G401.6 (cell line): Measurements from ENCODE around the gene NUTM2F.
"Not testable (repeated sequence)": the region's sequence is repeated elsewhere in the genome, so short reads cannot be mapped to it uniquely, and the experiment has no call there.

Source experiments
- FAIRE-seq: peaks from 2 replicates; lab custom pipeline; 2012; peaks lifted over from hg19 to GRCh38; lab: Jason Lieb, UNC

NUTM2F gene, protein sequence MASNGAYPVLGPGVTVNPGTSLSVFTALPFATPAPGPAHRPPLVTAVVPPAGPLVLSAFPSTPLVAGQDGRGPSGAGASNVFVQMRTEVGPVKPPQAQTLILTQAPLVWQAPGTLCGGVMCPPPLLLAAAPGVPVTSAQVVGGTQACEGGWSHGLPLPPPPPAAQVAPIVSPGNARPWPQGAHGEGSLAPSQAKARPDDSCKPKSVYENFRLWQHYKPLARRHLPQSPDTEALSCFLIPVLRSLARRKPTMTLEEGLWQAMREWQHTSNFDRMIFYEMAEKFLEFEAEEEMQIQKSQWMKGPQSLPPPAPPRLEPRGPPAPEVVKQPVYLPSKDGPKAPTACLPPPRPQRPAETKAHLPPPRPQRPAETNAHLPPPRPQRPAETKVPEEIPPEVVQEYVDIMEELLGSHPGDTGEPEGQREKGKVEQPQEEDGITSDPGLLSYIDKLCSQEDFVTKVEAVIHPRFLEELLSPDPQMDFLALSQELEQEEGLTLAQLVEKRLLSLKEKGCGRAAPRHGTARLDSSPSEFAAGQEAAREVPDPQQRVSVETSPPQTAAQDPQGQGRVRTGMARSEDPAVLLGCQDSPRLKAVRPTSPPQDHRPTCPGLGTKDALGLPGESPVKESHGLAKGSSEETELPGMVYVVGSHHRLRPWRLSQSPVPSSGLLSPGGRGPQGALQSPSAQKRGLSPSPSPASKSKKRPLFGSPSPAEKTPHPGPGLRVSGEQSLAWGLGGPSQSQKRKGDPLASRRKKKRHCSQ

DNA sequence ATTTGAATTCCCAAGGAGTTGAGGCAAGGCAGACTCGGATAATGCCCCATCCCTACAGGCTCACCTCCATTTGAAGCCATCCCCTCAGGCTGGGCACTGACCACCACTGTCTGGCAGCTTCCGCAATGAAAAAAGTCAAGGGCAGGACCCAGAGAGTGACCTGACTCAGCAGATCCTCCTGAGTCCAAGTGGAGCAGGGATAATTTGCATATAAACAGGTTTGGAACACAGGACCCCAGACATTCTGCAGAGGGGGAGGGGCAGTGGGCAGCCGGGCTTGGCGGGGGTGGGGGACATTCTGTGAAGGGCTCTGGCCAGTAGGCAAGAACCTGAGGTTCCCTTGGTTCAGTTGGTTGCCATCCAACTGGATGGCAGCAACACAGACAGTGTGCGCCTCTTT is at the start of gene NUTM2F:
NUTM2F (minus strand) TSS at position 101 of the 400 bp plus-strand sequence; CDS start at position 80, 21 bp downstream.
- FAIRE-seq, result not testable (repeated sequence)

DNA sequence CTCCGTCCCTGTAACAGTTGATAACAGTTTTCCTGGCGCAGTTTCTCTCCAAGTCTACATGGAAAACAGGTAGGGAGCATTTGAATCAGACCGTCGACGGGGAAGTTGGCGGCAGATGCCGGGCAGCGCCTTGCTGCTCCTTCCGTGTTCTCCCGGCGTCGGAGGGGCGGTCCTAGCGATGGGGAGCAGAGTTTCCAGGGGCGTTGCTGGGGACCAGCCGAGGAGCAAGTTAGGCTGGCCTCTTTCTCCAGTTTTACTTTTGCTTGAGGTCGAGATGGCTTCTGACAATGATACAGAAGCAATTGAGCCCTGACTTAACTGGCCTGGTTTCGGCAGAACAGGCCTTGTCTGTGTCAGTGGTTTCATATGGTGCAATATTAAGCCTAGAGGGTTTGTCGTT is 46.8 kb upstream of the NUTM2F start:
- FAIRE-seq, result not testable (repeated sequence)

DNA sequence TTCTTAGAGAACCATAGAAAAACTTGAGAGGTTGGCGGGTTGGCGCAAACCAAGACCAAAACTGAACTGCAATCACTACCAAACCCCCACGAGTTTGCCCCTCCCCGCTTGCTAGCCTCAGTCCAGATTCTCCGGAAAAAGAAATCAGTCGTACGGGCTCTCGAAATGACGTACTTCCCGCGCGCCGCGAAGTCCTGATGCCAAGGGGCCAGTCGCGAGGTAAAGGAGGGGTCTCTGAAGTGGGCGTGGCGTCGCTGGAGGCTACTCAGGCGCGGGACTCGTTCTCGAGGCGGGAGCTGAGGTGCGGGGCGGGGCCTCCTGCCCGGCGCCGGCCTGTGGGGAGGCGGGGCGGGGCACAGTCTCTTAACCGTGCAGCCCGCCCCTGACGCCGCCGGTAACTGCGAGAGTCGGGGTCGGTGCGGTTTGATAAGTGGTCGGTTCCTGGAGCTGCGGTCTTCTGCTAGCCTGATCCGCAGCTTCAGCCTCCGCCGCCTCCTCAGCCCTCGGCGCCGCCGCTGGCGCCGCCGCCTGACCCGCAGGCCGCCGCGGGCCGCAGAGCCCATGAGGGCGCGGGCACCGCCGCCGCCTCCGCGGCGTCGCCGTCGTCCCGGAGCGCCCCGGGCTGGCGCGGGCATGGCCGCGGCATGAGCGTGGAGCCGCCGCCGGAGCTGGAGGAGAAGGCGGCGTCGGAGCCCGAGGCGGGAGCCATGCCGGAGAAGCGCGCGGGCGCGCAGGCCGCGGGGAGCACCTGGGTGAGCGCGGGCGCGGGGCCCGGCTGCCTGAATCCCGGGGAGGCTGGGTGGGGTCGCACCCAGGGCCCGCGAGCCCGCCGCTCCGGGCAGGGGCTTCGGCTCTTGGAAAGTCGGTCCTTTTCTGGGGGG is 46.0 kb upstream of the NUTM2F start:
- peak; percentile 98 for FAIRE-seq

DNA sequence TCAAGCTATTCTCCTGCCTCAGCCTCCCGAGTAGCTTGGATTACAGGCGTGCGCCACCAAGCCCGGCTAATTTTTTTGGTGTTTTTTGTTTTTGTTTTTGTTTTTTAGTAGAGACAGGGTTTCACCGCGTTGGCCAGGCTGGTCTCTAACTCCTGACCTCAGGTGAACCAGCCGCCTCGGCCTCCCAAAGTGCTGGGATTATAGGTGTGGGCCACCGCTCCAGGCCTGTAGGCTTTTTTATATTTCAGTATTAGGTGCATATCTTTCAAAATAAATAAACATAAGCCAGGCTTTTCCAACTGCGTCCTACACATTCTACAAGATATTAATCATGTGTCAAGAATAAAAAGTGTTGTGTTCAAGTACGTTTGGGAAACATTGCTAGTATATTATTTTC is 45.3 kb upstream of the NUTM2F start:
- FAIRE-seq, result not testable (repeated sequence)

DNA sequence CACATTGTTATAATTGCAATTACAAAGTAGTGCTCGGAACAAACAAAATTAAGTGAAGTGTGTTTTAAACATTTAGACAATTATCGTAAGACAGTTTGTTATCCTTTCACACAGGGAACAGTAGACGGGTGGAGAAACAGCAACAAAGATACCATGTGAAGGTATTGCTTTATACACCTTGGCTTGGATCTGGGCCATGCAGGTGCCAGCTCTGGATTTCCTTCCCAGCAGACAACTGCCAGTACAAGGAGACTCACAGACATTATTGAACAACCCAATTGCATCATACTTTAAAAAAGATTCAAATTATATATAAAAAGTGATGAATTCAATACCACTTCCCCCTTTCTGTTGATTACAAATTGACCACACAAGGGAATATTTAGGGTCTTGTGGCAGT is 41.8 kb upstream of the NUTM2F start:
- FAIRE-seq, result not testable (repeated sequence)

DNA sequence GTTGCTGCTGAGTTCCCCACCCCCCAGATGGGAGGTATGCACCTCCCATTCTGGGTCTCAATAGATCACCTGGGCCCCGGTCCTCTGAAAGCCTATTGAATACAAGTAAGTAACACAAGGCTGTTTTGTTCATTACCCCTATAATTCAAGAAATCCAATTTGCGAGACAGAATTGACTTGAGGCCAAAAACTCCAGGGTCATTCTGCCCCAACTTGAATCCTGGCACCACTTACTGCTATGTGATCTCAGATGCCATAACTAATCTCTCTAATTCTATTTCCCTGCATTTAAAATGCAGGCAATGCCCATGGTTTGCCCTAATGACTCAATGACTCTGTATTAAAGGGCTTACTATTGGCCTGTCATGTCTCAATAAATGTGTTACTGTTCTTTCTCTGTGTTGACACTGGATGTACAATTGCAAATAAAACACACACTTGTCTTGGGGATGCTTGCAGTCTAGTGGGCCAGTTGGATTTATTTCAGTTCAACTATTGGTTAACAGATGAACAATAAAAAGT is 35.7 kb upstream of the NUTM2F start:
- not testable (repeated sequence) for FAIRE-seq

DNA sequence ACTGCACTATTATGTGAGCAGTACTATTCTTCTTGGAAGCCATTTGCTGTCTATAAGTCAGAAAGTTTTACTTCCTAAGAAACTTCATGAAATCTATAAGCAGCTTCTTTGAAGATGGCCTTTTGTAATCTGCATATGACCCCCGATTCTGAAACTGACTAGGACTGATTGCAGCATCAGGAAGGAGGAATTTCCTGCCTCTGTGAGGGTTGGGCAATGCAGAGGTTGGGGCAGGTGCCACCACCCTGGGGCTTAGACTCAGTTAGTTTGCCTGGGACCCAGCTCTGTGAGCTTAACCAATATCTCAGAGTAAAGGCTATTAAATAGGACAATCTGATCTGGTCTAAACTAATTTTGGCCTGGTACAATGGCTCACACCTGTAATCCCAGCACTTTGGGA is 28.7 kb upstream of the NUTM2F start:
- not testable (repeated sequence) for FAIRE-seq

DNA sequence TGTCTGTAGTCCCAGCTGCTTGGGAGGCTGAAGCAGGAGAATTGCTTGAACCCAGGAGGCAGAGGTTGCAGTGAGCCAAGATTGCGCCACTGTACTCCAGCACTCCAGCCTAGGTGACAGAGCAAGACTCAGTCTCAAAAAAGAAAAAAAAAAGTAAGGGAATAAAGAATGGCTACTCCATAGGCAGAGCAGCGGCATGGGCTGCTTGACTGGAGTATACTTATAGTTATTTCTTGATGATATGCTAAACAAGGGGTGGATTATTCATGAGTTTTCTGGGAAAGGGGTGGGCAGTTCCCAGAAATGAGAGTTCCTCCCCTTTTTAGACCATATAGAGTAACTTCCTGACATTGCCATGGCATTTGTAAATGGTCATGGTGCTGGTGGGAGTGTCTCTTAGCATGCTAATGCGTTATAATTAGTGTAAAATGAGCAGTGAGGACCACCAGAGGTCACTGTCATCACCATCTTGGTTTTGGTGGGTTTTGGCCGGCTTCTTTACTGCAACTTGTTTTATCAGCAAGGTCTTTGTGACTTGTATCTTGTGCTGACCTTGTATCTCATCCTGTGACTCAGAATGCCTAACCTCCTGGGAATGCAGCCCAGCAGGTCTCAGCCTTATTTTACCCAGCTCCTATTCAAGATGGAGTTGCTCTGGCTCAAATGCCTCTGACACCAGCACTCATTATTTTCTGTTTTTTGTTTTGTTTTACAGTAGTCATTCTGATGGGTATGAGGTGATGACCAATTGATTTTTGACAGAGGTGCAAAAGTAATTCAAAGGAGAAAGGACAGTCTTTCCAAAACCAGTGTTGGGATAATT is 23.7 kb upstream of the NUTM2F start:
- FAIRE-seq, result not testable (repeated sequence)

DNA sequence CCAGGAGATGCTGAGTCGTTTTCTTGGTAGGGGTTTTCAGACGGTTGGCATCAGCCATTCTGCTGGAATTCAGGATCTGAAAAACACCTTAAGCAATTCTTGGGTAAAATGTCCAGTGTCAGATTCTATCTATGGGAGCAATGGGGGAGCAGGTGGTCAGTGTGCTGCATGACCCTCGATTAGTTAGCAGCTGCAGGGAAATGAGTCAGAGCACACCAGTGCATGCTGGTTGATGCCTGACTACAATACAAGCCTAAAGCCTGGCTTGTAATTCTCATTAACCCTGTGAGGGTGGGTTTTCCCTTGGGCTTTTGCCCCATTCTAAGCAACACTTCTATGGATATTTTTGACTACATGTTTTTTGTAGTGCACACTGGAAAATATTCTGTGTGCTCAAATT is 20.3 kb upstream of the NUTM2F start:
- FAIRE-seq, result not testable (repeated sequence)

DNA sequence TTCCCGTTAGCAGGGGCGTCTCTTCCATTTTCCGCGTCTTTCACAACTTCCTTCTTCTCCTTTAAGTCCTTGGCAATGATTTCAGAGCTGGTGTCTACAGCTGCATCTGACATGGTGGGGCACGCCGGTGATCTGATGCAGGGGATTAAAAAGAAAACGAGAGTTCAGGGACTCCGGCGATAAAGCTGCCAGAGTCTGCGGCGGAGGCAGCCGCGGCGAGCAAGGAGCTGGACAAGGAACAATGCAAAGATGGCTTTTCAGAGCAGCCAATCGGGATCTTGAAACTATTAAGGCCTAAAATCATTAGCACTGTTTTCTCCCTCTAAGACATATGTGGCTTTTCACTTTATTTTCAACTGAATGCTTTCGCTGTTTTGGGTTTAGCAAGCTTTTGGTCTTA is 19.0 kb upstream of the NUTM2F start:
- FAIRE-seq, result not testable (repeated sequence)

DNA sequence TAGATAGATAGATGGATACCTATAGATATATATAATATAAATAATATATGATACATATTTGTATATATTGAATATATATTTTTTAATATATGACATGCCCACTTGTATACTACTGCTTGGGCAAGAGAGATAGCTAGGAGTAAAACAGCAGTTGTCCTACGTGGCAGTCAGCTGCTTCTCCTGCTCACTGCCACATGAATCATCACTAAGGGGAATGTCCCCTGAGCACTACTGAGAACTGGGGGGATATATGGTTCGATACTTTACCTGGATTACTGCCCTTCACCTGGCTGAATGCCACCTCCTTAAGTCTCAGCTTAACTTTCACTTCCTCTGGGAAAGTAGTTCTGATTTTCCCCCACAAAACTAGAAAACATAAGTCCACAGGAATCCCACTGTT is 13.3 kb upstream of the NUTM2F start:
- FAIRE-seq, result not testable (repeated sequence)

DNA sequence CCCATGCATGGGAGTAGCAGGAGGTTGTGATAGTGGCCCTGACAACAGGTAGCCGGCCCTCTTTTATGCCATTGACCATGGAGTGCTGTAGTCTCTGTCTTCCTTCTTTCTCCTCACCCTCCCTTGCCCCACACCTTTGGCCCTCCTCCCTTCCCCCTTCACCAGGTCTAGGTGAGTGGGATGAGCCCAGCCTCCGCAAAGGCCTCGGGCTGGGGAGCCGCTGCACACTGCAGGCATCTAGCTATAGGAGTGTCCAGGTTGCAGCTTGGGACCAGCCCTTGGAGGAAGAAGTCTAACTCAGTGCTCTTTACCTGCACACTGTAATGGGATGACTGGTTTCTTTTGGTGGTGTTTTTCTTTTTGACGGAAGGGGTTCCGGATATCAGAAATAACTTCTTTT is 12.3 kb upstream of the NUTM2F start:
- not testable (repeated sequence) for FAIRE-seq

DNA sequence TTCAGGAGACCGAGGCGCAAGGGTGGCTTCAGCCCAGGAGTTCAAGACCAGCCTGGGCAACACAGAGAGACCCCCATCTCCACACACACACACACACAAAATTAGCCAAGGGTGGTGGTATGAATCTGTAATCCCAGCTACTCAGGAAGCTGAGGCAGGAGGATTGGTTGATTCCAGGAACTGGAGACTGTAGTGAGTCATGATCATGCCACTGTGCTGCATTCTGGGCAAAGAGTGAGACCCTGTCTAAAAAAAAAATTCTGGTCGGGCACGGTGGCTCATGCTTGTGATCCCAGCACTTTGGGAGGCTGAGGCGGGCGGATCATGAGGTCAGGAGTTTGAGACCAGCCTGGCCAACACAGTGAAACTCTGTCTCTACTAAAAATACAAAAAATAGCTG is 11.2 kb upstream of the NUTM2F start:
- FAIRE-seq, result not testable (repeated sequence)

DNA sequence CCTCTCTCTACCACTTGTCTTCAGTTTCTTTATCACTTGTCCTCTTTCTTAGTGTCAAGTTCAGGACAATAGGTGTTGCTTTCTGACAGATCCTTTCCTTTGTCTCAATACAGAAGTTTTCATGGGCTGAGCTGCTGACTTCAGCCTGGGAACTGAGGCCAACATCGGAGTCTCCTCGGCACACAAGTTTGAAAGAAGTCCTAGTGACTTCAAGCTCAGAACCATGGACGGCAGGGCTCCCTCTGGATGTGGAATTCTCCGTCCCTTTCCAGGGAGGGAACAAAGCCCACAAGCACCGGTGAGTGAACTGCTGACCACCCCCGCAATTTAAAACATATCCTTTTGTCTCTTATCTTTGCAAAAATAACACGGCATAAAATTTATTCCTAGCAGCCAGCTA is 10.3 kb upstream of the NUTM2F start:
- FAIRE-seq, result not testable (repeated sequence)

DNA sequence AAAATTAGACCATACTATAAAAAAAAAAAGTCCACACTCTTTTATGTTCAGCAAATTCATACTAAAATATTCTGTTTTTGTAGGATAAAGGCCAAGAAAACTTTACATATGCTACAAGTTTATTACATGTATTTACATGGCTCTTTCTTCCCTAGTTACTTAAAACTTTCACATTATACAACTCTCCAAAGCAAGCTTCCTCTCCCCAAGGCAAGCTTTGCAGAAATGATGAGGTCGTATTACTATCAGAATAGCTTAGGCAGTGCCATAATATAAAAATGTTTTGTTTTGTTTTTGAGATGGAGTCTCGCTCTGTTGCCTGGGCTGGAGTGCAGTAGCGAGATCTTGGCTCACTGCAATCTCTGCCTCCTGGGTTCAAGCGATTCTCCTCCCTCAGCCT is 8.0 kb upstream of the NUTM2F start:
- not testable (repeated sequence) for FAIRE-seq

DNA sequence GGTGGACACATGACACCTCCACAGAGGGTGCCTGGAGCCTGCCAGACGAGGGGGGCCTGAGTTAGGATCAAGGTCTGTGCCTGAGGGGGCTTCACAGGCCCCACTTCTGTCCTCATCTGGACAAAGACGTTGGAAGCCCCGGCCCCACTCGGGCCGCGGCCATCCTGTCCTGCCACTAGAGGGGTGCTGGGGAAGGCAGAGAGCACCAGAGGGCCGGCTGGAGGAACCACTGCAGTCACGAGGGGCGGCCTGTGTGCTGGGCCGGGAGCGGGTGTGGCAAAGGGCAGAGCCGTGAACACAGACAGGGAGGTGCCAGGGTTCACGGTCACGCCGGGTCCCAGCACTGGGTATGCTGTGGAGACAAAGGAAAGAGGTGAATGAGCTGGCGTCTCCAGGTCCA is 2.9 kb downstream of the NUTM2F start:
- FAIRE-seq, result not testable (repeated sequence)

DNA sequence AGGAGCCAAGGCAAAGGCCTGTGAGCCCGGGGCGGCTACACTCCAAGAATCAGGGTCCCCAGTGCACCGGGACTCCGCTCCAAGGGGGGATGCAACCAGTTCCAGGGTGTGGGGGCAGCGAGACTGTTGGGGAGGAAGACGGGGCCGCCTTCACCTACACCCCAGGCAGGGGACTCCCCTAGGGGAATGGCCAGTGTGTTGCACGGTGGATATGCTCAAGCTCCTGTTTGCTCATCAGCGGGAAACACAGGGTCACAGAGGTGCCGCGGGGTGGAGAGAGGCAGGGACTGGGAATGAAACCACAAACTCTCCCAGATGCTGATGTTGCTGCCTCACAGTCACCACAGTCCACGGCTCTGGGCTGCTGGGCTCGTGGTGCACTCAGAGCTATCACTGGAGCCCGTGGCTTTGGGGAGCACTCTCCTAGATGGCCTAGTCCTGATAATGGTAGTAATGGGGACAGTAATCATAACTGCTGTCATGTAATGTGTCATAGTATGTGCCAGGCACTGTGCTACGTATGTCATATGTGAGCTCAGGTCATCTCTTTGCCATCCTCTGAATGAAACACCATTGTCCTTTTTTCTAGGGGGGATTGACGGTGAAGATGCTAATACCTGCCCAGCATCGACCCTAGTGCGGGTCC is 5.2 kb downstream of the NUTM2F start:
- not testable (repeated sequence) for FAIRE-seq

DNA sequence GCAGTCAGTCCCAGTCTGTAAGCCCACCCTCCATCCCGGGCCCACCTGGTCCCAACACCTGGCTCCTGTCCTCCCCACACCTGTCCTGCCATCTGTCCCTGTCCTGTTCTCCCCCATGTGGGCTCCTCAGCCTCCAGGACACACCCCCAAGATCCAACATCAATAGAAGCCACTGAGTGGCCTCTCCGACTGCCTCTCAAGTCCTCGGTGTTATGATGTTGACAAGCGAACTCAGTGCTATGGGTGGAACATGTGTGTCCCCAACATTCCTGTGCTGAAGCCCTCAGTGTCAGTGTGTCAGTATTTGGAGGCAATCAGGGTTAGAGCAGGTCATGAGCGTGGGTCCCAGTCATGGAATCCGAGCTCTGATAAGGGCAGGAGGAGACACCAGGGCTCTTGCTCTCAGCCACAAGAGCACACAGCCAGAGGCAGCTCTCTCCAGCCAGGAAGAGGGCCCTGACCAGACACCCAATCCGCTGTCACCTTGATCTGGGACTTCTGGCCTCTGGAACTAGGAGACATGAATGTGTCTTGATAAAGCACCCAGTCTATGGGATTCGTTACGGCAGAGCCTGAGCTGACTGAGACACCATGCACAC is 6.0 kb downstream of the NUTM2F start:
- not testable (repeated sequence) for FAIRE-seq

DNA sequence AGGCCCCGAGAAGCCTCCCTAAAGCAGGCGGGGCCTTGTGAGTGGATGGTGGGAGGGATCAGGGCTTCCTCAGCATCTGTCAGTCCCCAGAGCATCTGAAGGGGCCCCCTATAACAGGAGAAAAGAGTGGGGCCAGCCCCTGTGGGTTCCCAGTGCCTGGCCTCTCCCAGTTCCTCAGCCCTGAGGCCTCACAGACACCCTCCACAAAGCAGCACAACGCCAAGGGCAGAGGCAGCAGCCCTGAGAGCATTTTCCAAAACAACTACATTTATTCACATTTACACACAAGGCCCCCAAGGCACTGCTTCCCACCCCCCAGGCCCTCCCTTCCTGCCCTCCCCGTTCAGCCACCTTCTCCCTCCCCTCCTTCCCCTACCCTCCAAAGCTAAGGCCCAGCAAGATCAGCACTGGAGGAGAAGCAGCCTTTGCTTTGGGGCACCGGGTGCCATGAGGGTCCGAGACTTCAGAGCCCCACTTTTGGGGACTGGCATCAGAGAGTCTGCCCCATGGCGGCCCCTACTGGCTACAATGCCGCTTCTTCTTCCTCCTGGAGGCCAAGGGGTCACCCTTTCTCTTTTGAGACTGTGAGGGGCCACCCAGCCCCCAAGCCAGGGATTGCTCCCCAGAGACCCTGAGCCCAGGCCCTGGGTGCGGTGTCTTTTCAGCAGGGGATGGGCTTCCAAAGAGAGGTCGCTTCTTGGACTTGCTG is 10.3 kb downstream of the NUTM2F start:
- not testable (repeated sequence) for FAIRE-seq

DNA sequence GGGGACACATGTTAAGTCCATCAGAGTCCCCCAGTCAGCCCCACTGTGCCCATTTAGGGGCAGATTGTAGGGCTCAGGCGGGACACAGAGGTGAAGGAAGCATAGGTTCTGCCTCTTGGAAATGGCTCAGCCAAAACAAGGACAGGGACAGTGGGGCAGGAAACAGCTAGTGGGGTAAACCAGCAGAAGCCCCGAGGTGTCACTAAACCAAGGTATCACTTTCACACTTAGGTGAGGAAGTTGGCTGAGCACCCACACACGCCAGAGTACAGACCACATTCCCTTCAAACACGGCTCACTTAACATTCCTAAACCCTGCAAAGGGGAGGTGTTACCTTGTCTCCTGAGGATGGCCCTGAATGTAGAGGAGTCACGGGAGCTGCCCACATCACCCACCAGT is 12.2 kb downstream of the NUTM2F start:
- FAIRE-seq, result not testable (repeated sequence)
